ENCODE data around the gene ATP1A3. TPM values are rescaled to one million over a fixed set of nuclear protein-coding genes. Genes with fewer than 3 reads are reported as not detected.

The ATP1A3 gene
- total RNA-seq, 1 experiment from 2014 or later = 34.2 TPM

DNA sequence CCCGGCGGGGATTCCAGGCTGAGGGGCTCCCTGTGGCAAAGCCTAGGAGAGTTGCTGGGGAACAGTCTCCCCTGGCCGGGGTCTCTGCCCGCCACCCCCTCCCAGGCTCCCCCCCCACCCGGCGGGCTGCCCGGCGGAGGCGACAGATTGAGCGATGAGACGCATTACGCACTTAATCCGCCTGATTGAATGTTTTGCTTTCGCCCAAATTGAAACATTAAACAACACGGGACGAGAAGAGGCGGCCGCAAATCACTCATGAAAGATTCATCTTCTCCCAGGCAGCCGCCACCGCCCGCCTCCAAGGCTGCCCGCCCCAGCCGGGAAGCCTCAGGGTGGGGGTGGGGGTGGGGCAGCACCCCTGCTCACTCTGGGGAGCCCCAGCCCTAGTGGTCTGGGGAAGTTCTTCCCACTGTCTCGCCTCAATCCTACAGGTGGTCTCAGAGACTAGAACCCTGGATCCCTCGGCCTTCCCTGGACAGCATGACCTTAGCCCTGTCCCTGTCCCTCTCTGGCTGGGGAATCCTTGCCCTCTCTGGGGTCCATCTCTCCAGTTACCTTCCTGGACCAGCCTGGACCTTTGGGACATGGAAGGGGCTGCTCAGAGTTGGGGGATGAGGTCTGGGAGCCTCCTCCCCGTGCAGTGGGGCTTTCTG lies 58.1 kb downstream of the ATP1A3 start:
- no peak for DNase-seq (ENCODE audit: low spot score)
- TF ChIP-seq, protein P1, sequence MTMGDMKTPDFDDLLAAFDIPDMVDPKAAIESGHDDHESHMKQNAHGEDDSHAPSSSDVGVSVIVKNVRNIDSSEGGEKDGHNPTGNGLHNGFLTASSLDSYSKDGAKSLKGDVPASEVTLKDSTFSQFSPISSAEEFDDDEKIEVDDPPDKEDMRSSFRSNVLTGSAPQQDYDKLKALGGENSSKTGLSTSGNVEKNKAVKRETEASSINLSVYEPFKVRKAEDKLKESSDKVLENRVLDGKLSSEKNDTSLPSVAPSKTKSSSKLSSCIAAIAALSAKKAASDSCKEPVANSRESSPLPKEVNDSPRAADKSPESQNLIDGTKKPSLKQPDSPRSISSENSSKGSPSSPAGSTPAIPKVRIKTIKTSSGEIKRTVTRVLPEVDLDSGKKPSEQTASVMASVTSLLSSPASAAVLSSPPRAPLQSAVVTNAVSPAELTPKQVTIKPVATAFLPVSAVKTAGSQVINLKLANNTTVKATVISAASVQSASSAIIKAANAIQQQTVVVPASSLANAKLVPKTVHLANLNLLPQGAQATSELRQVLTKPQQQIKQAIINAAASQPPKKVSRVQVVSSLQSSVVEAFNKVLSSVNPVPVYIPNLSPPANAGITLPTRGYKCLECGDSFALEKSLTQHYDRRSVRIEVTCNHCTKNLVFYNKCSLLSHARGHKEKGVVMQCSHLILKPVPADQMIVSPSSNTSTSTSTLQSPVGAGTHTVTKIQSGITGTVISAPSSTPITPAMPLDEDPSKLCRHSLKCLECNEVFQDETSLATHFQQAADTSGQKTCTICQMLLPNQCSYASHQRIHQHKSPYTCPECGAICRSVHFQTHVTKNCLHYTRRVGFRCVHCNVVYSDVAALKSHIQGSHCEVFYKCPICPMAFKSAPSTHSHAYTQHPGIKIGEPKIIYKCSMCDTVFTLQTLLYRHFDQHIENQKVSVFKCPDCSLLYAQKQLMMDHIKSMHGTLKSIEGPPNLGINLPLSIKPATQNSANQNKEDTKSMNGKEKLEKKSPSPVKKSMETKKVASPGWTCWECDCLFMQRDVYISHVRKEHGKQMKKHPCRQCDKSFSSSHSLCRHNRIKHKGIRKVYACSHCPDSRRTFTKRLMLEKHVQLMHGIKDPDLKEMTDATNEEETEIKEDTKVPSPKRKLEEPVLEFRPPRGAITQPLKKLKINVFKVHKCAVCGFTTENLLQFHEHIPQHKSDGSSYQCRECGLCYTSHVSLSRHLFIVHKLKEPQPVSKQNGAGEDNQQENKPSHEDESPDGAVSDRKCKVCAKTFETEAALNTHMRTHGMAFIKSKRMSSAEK (CRISPR knock-in tag; IDR thresholded peaks at IDR 0.05; ENCODE audit: borderline replicate concordance) = no peak
- TF ChIP-seq FOXJ3 (CRISPR knock-in tag; IDR thresholded peaks at IDR 0.05; ENCODE audit: borderline replicate concordance) (no peak), JUN (CRISPR knock-in tag; IDR thresholded peaks at IDR 0.05) (no peak), CREM (CRISPR knock-in tag; IDR thresholded peaks at IDR 0.05) (no peak), GTF2I (CRISPR knock-in tag; conservative IDR thresholded peaks at IDR 0.05) (no peak), NFYB (CRISPR knock-in tag; conservative IDR thresholded peaks at IDR 0.05; ENCODE audit: low read depth) (no peak), GABPB1 (CRISPR knock-in tag; IDR thresholded peaks at IDR 0.05) (no peak), RORB (CRISPR knock-in tag; IDR thresholded peaks at IDR 0.05) (no peak), NR1H2 (CRISPR knock-in tag; IDR thresholded peaks at IDR 0.05) (no peak), TCF7 (CRISPR knock-in tag; IDR thresholded peaks at IDR 0.05; ENCODE audit: low read depth) (no peak), IRF2 (CRISPR knock-in tag; IDR thresholded peaks at IDR 0.05; ENCODE audit: borderline replicate concordance, low read depth) (no peak), ZNF121 (CRISPR knock-in tag; IDR thresholded peaks at IDR 0.05) (no peak), CTCF (IDR thresholded peaks at IDR 0.05) (no peak), RELA (CRISPR knock-in tag; IDR thresholded peaks at IDR 0.05; ENCODE audit: borderline replicate concordance) (no peak), MLX (CRISPR knock-in tag; IDR thresholded peaks at IDR 0.05) (no peak), ZBTB43 (CRISPR knock-in tag; IDR thresholded peaks at IDR 0.05) (no peak), NFE2L1 (CRISPR knock-in tag; IDR thresholded peaks at IDR 0.05) (no peak), SOX15 (CRISPR knock-in tag; IDR thresholded peaks at IDR 0.05) (no peak)
- TF ChIP-seq, protein P2, sequence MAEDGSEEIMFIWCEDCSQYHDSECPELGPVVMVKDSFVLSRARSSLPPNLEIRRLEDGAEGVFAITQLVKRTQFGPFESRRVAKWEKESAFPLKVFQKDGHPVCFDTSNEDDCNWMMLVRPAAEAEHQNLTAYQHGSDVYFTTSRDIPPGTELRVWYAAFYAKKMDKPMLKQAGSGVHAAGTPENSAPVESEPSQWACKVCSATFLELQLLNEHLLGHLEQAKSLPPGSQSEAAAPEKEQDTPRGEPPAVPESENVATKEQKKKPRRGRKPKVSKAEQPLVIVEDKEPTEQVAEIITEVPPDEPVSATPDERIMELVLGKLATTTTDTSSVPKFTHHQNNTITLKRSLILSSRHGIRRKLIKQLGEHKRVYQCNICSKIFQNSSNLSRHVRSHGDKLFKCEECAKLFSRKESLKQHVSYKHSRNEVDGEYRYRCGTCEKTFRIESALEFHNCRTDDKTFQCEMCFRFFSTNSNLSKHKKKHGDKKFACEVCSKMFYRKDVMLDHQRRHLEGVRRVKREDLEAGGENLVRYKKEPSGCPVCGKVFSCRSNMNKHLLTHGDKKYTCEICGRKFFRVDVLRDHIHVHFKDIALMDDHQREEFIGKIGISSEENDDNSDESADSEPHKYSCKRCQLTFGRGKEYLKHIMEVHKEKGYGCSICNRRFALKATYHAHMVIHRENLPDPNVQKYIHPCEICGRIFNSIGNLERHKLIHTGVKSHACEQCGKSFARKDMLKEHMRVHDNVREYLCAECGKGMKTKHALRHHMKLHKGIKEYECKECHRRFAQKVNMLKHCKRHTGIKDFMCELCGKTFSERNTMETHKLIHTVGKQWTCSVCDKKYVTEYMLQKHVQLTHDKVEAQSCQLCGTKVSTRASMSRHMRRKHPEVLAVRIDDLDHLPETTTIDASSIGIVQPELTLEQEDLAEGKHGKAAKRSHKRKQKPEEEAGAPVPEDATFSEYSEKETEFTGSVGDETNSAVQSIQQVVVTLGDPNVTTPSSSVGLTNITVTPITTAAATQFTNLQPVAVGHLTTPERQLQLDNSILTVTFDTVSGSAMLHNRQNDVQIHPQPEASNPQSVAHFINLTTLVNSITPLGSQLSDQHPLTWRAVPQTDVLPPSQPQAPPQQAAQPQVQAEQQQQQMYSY (CRISPR knock-in tag; IDR thresholded peaks at IDR 0.05) = no peak
- TF ChIP-seq, protein P3, sequence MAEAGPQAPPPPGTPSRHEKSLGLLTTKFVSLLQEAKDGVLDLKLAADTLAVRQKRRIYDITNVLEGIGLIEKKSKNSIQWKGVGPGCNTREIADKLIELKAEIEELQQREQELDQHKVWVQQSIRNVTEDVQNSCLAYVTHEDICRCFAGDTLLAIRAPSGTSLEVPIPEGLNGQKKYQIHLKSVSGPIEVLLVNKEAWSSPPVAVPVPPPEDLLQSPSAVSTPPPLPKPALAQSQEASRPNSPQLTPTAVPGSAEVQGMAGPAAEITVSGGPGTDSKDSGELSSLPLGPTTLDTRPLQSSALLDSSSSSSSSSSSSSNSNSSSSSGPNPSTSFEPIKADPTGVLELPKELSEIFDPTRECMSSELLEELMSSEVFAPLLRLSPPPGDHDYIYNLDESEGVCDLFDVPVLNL (CRISPR knock-in tag; IDR thresholded peaks at IDR 0.05; ENCODE audit: borderline replicate concordance, low read depth) = no peak
- H3K27me3 Mint-ChIP-seq (ENCODE audit: low read depth) = peaks cover 79% of the 10 kb centered on the region

More for the DNA sequence above, 58.1 kb downstream of the ATP1A3 start:
- ATAC-seq = no peak
- ChIA-PET CTCF (interaction anchor here (1.0 to 2.6 kb wide), 6 partner anchors 8 to 143 kb away, joined by 3 to 14 read pairs (median 4); partner anchors contain the start of genes ERFL and RABAC1), POLR2A (no interaction called here)
- Mint-ChIP-seq H3K4me3 (no peak overlapping the region), H3K36me3 (no peaks in the 10 kb centered on the region), H3K9me3 (no peaks in the 10 kb centered on the region), H3K27ac (no peak overlapping the region), H3K4me1 (peaks cover 24% of the 10 kb centered on the region)

Measured in WTC11 (cell line).